ENCODE measurements around the gene NT5DC3.

- TF ChIP-seq, protein P1, sequence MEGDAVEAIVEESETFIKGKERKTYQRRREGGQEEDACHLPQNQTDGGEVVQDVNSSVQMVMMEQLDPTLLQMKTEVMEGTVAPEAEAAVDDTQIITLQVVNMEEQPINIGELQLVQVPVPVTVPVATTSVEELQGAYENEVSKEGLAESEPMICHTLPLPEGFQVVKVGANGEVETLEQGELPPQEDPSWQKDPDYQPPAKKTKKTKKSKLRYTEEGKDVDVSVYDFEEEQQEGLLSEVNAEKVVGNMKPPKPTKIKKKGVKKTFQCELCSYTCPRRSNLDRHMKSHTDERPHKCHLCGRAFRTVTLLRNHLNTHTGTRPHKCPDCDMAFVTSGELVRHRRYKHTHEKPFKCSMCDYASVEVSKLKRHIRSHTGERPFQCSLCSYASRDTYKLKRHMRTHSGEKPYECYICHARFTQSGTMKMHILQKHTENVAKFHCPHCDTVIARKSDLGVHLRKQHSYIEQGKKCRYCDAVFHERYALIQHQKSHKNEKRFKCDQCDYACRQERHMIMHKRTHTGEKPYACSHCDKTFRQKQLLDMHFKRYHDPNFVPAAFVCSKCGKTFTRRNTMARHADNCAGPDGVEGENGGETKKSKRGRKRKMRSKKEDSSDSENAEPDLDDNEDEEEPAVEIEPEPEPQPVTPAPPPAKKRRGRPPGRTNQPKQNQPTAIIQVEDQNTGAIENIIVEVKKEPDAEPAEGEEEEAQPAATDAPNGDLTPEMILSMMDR (IDR thresholded peaks at IDR 0.05): no peak
- TF ChIP-seq POLR2AphosphoS5 (IDR thresholded peaks at IDR 0.05): no peak
Measured at GRCh38 chr12:103769240-103769945, 71.6 kb downstream of the NT5DC3 start.
